Astrocyte of the spinal cord (primary cell): ENCODE results near the gene UNC45B.

Experiments used
- DNase-seq: peaks from one replicate; pipeline ENCODE4 v3.0.0; 2011; ENCODE audit warnings: low read depth, low spot score
- H3K4me3 ChIP-seq: 2 replicates; pipeline ENCODE4 v1.5.1; 2011; ENCODE audit warnings: low read depth, mild to moderate bottlenecking, low read length, moderate library complexity
- CTCF ChIP-seq: IDR thresholded peaks from 2 replicates; pipeline ENCODE4 v1.5.1; 2012; ENCODE audit warnings: low read depth, mild to moderate bottlenecking, low read length, inconsistent platforms
- in situ Hi-C: cut with HindIII; loops from 2 replicates; pipeline ENCODE4 v1.10.0; 2017; ENCODE audit warnings: low sequenced_read_pairs

UNC45B gene

GRCh38 chr17:35116845-35117244 lies 30.8 kb upstream of the UNC45B start:
- in situ Hi-C loops = no loop called here
- no peak for TF ChIP-seq CTCF
- H3K4me3 ChIP-seq = no peak overlapping the region
- DNase-seq = peak; percentile 7

GRCh38 chr17:35117984-35118383 lies 29.6 kb upstream of the UNC45B start:
- in situ Hi-C loops = no loop called here
- TF ChIP-seq CTCF = peak; percentile 54
- peak; percentile 32 for DNase-seq
- no peak overlapping the region for H3K4me3 ChIP-seq

- peak; percentile 74 for TF ChIP-seq CTCF
- peak within 1 kb of the TSS; percentile 59 for H3K4me3 ChIP-seq
- peak; percentile 59 for DNase-seq
- in situ Hi-C loops = no loop called here
Observed at GRCh38 chr17:35119370-35120165, 28.0 kb upstream of the UNC45B start, which contains the start of gene RAD51D. TSS of gene RAD51D (minus strand) at chr17:35119860. CDS start at chr17:35119613, 247 bp downstream.

GRCh38 chr17:35121315-35121714 lies 26.3 kb upstream of the UNC45B start, which contains the start of gene FNDC8:
TSS of gene FNDC8 (plus strand) at chr17:35121615. CDS start at chr17:35121694, 79 bp downstream.
- no peak within 1 kb of the TSS for H3K4me3 ChIP-seq
- no peak for DNase-seq
- in situ Hi-C loops = no loop called here
- no peak for TF ChIP-seq CTCF

GRCh38 chr17:35127751-35128514 lies 19.7 kb upstream of the UNC45B start:
- DNase-seq = no peak
- TF ChIP-seq CTCF = no peak
- in situ Hi-C loops = no loop called here
- no peak overlapping the region for H3K4me3 ChIP-seq

GRCh38 chr17:35129154-35129972 lies 18.3 kb upstream of the UNC45B start:
- no peak overlapping the region for H3K4me3 ChIP-seq
- no peak for TF ChIP-seq CTCF
- no peak for DNase-seq
- in situ Hi-C loops = no loop called here
